HUES6 (cell line): ENCODE data around the gene IFITM5.

Experiments used
- H3K27ac ChIP-seq: 2 replicates; pipeline ENCODE4 v1.7.0; 2013; ENCODE audit warnings: low read depth, mild to moderate bottlenecking, low read length, inconsistent platforms
- H3K27me3 ChIP-seq: 2 replicates; pipeline ENCODE4 v1.6.1; 2013; ENCODE audit warnings: low read length; ENCODE audit not compliant: control insufficient read depth, insufficient read depth
- H3K36me3 ChIP-seq: 2 replicates; pipeline ENCODE4 v1.6.1; 2013; ENCODE audit warnings: low read length; ENCODE audit not compliant: control insufficient read depth, insufficient read depth
- H3K4me1 ChIP-seq: 2 replicates; pipeline ENCODE4 v1.6.1; 2013; ENCODE audit warnings: low read length; ENCODE audit not compliant: control insufficient read depth, insufficient read depth
- H3K4me3 ChIP-seq: 2 replicates; pipeline ENCODE4 v1.5.1; 2013; ENCODE audit warnings: low read depth, low read length
- H3K9ac ChIP-seq: one replicate; pipeline ENCODE4 v1.6.1; 2013; ENCODE audit warnings: mild to moderate bottlenecking, low read length
- H3K9me3 ChIP-seq: 2 replicates; pipeline ENCODE4 v1.6.1; 2013; ENCODE audit warnings: low read depth, low read length; ENCODE audit not compliant: control insufficient read depth, insufficient read depth

Gene IFITM5

GRCh38 chr11:284105-285020 is 15.0 kb downstream of the IFITM5 start:
- no peaks in the 10 kb centered on the region for H3K9me3 ChIP-seq
- H3K4me1 ChIP-seq, result peaks cover 22% of the 10 kb centered on the region
- no peaks in the 10 kb centered on the region for H3K36me3 ChIP-seq
- no peak overlapping the region for H3K9ac ChIP-seq
- no peak overlapping the region for H3K27ac ChIP-seq
- no peak overlapping the region for H3K4me3 ChIP-seq
- peaks cover 58% of the 10 kb centered on the region for H3K27me3 ChIP-seq

GRCh38 chr11:283405-284104 is 15.8 kb downstream of the IFITM5 start:
- Histone ChIP-seq H3K36me3 (no peaks in the 10 kb centered on the region), H3K9ac (no peak overlapping the region), H3K27me3 (peaks cover 66% of the 10 kb centered on the region), H3K9me3 (no peaks in the 10 kb centered on the region), H3K4me1 (peaks cover 21% of the 10 kb centered on the region), H3K27ac (no peak overlapping the region), H3K4me3 (no peak overlapping the region)

GRCh38 chr11:282630-283360 is 16.5 kb downstream of the IFITM5 start:
- Histone ChIP-seq H3K9ac (no peak overlapping the region), H3K4me3 (no peak overlapping the region), H3K36me3 (no peaks in the 10 kb centered on the region), H3K27ac (no peak overlapping the region), H3K4me1 (peaks cover 15% of the 10 kb centered on the region), H3K9me3 (no peaks in the 10 kb centered on the region), H3K27me3 (peaks cover 66% of the 10 kb centered on the region)

- Histone ChIP-seq H3K27ac (no peak overlapping the region), H3K4me1 (peaks cover 10% of the 10 kb centered on the region), H3K4me3 (no peak overlapping the region), H3K36me3 (no peaks in the 10 kb centered on the region), H3K27me3 (peaks cover 63% of the 10 kb centered on the region), H3K9ac (no peak overlapping the region), H3K9me3 (no peaks in the 10 kb centered on the region)
These were observed 17.2 kb downstream of the IFITM5 start for GRCh38 chr11:282171-282570.

- no peaks in the 10 kb centered on the region for H3K9me3 ChIP-seq
- H3K27me3 ChIP-seq, result peaks cover 59% of the 10 kb centered on the region
- H3K36me3 ChIP-seq, result no peaks in the 10 kb centered on the region
- H3K9ac ChIP-seq, result no peak overlapping the region
- H3K4me1 ChIP-seq, result peaks cover 7% of the 10 kb centered on the region
- H3K4me3 ChIP-seq, result no peak overlapping the region
- H3K27ac ChIP-seq, result no peak overlapping the region
These were observed 17.7 kb downstream of the IFITM5 start for GRCh38 chr11:281486-282161.

- peaks cover 56% of the 10 kb centered on the region for H3K27me3 ChIP-seq
- 0 out of 2 replicates have a peak overlapping the region, but pooled peaks have one; percentile 2 for H3K4me3 ChIP-seq
These were observed 18.4 kb downstream of the IFITM5 start for GRCh38 chr11:280706-281485.

GRCh38 chr11:279966-280705 is 19.2 kb downstream of the IFITM5 start:
- Histone ChIP-seq H3K27ac (no peak overlapping the region), H3K9me3 (no peaks in the 10 kb centered on the region), H3K27me3 (peaks cover 56% of the 10 kb centered on the region), H3K9ac (no peak overlapping the region), H3K36me3 (no peaks in the 10 kb centered on the region), H3K4me1 (peaks cover 7% of the 10 kb centered on the region), H3K4me3 (peak overlapping the region; percentile 46; the same call in 1 of the 2 replicates)

More at GRCh38 chr11:280706-281485, 18.4 kb downstream of the IFITM5 start:
- H3K4me1 ChIP-seq, result peaks cover 7% of the 10 kb centered on the region
- H3K36me3 ChIP-seq, result no peaks in the 10 kb centered on the region
- no peaks in the 10 kb centered on the region for H3K9me3 ChIP-seq
- no peak overlapping the region for H3K27ac ChIP-seq
- no peak overlapping the region for H3K9ac ChIP-seq

- Histone ChIP-seq H3K27ac (no peak overlapping the region), H3K27me3 (peaks cover 56% of the 10 kb centered on the region), H3K36me3 (no peaks in the 10 kb centered on the region), H3K9me3 (no peaks in the 10 kb centered on the region), H3K4me3 (peak overlapping the region; percentile 46; the same call in 1 of the 2 replicates), H3K4me1 (peaks cover 5% of the 10 kb centered on the region), H3K9ac (no peak overlapping the region)
These were observed 20.0 kb downstream of the IFITM5 start for GRCh38 chr11:279040-279965.
